Peyer's patch (tissue), 4 donors: ENCODE data around the gene KDM6B.

Source experiments
- CTCF ChIP-seq, 6 experiments: fragments of 450-650 bp in 4 of 6; fragments of 200-600 bp in 2 of 6; sonication (generic) in 1 of 6; IDR thresholded peaks; one replicate each; pipeline ENCODE4 v1.5.1; 2017 to 2019; ENCODE audit warnings: antibody characterized with exemption in 6 of 6, mild to moderate bottlenecking in 3 of 6, moderate library complexity in 1 of 6
- POLR2A ChIP-seq, 2 donors: fragments of 450-650 bp; IDR thresholded peaks; one replicate each; pipeline ENCODE4 v1.5.1; 2017; ENCODE audit warnings: antibody characterized with exemption in 2 of 2, mild to moderate bottlenecking in 2 of 2, moderate library complexity in 2 of 2

DNA sequence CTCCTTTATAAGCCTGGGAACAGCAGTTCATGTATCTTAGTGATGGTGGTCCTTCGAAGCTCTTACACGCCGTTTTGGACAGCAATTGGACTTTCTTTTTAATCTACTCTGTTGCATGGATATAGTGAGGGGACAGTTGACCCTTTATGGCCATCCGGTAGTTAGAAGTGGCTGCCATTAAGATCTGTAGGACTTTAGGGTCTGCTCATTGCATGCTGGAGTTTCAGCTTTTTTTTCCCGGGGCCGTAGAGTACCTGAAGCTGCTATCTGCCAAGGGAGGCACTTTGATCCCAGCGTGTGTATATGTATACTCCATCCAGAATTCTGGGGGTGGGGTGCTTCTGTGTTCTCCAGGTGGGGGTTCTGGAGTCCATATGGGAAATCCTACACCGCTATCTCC, 25.0 kb downstream of the KDM6B start:
- TF ChIP-seq POLR2A (IDR thresholded peaks at IDR 0.05) = no peak
- no peak for TF ChIP-seq CTCF (IDR thresholded peaks at IDR 0.05)
